OCI-LY7 (cell line): Measurements from ENCODE around the gene PCCA. TPM values are rescaled to one million over a fixed set of nuclear protein-coding genes. Genes with fewer than 3 reads are reported as not detected.

ENCODE experiments used
- BruUV-seq: library from RNA; stranded (reverse); fragments of 400-500 nt; replicated peaks from 2 replicates; lab custom pipeline; 2021; lab: Mats Ljungman, UMichigan
- CTCF ChIA-PET: fragments of 300-600 bp; sonication (Branson Sonifier 250); formaldehyde crosslinking; loops from one replicate; lab custom pipeline; 2022; ENCODE audit warnings: antibody characterized with exemption; ENCODE audit not compliant: unreplicated experiment; lab: Charles Lee
- POLR2A ChIA-PET: fragments of 300-600 bp; sonication (Branson Sonifier 250); formaldehyde crosslinking; loops from one replicate; lab custom pipeline; 2022; ENCODE audit warnings: antibody characterized with exemption; lab: Charles Lee
- DNase-seq: peaks from one replicate; pipeline ENCODE4 v3.0.0-alpha.2; 2015; ENCODE audit warnings: low spot score
- H2AFZ ChIP-seq: fragments of 200-600 bp; sonication (generic), shearing (Covaris generic); 2 replicates; pipeline ENCODE4 v1.6.1; 2014; ENCODE audit warnings: mild to moderate bottlenecking, antibody characterized with exemption, low read length, moderate library complexity
- H3K27ac ChIP-seq: fragments of 200-600 bp; sonication (generic); 2 replicates; pipeline ENCODE4 v1.5.1; 2014; ENCODE audit warnings: mixed run types, low read depth, mild to moderate bottlenecking, moderate library complexity, low read length, inconsistent platforms; ENCODE audit not compliant: poor library complexity, severe bottlenecking
- H3K36me3 ChIP-seq: fragments of 200-600 bp; sonication (generic); 2 replicates; pipeline ENCODE4 v1.6.1; 2014; ENCODE audit warnings: mild to moderate bottlenecking, antibody characterized with exemption, low read length, moderate library complexity, mixed read lengths; ENCODE audit not compliant: insufficient read depth
- H3K4me1 ChIP-seq: fragments of 200-600 bp; sonication (generic); 2 replicates; pipeline ENCODE4 v1.5.1; 2014; ENCODE audit warnings: mild to moderate bottlenecking, low read length; ENCODE audit not compliant: insufficient read depth, poor library complexity, severe bottlenecking
- H3K4me2 ChIP-seq: fragments of 200-600 bp; sonication (generic); 2 replicates; pipeline ENCODE4 v1.6.1; 2014; ENCODE audit warnings: mild to moderate bottlenecking, low read length
- H3K4me3 ChIP-seq: fragments of 200-600 bp; sonication (generic); 2 replicates; pipeline ENCODE4 v1.5.1; 2014; ENCODE audit warnings: mild to moderate bottlenecking, low read depth, low read length; ENCODE audit not compliant: poor library complexity, severe bottlenecking
- H3K79me2 ChIP-seq: fragments of 200-600 bp; sonication (generic); 2 replicates; pipeline ENCODE4 v1.6.1; 2016; ENCODE audit warnings: low read depth, mild to moderate bottlenecking, low read length, moderate library complexity, mixed read lengths; ENCODE audit not compliant: insufficient read depth
- H3K9me2 ChIP-seq: fragments of 200-600 bp; sonication (generic); 2 replicates; pipeline ENCODE4 v1.6.1; 2016; ENCODE audit warnings: mild to moderate bottlenecking, low read length, mixed read lengths; ENCODE audit not compliant: insufficient read depth
- H3K9me3 ChIP-seq: fragments of 200-600 bp; sonication (generic); 2 replicates; pipeline ENCODE4 v1.6.1; 2014; ENCODE audit warnings: mild to moderate bottlenecking, mixed run types, low read length, mixed read lengths
- H4K20me1 ChIP-seq: fragments of 200-600 bp; sonication (generic); 2 replicates; pipeline ENCODE4 v1.6.1; 2014; ENCODE audit warnings: mild to moderate bottlenecking, antibody characterized with exemption, low read length, moderate library complexity, mixed read lengths; ENCODE audit not compliant: insufficient read depth
- EZH2phosphoT487 ChIP-seq: fragments of 200-600 bp; sonication (generic); IDR thresholded peaks from 2 replicates; pipeline ENCODE4 v1.6.1; 2018; ENCODE audit warnings: low read depth, borderline replicate concordance, mild to moderate bottlenecking, mixed run types, antibody characterized with exemption, low read length, moderate library complexity, mixed read lengths
- intact Hi-C: fragments of 100-400 bp; cut with micrococcal nuclease; formaldehyde crosslinking; loops from one replicate; pipeline ENCODE4 v1.10.0; 2022; ENCODE audit not compliant: unreplicated experiment
- total RNA-seq, 2 experiments: library from RNA; depleted of rRNA in 1 of 2; stranded (reverse); fragments of >200 nt in 1 of 2; shearing (Covaris generic) in 1 of 2; gene quantifications; 2 replicates each; pipeline ENCODE4 v1.2.3, GENCODE V29; 2014 to 2022
- TF ChIP-seq, protein P1 (sequence below): fragments of 200-600 bp; sonication (generic); conservative IDR thresholded peaks from 2 replicates; pipeline ENCODE4 v1.5.1; 2014; ENCODE audit warnings: mild to moderate bottlenecking, antibody characterized with exemption, low read length, moderate library complexity, mixed read lengths

PCCA gene
- total RNA-seq, 2 experiments from 2014 or later: 2.7 to 7.2 TPM

DNA sequence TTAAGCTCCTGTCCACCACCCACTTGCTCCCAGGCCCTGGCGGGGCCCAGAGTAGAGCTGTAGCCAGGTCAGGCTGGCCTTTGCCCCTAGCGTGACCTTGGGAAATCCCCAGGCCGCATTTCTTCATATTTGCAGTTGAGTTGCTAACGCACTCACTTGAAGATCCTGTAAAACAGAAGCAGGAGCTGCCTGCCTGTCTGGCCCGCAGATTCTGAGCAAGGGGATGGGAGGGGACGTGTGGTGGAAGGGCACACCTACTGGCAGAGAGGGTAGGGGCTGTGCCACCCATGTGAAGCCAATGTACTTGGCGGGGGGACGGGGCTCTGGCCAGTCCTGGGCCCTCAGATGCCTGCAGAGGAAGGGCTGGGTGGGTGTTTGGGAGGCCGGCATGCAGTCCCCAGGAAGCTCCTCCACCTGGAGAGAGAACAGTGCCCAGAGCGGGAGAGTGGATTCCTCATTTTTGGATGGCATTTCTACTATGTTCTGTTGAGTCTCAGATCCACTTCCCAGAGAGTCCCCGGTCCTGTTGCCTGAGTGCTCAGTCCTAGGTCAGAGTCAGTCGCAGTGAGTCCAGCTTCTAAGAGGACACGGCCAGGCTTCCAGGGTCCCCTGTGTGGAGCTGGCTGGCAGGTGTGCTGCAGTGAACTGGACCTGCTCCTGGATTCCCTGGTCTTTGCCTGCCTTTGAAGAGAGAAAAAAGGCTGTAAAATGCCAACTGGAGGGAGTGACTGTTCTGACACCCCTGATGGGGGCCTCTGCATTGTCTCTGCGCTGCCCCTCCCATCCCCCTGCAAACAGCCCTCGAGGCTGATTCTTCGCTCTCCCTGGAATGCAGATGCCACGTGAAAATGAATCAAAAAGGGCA is 436.8 kb downstream of the PCCA start:
- Histone ChIP-seq H3K9me3 (no peaks in the 10 kb centered on the region), H3K4me2 (no peak overlapping the region), H3K4me1 (no peaks in the 10 kb centered on the region), H3K36me3 (no peaks in the 10 kb centered on the region), H3K27ac (no peak overlapping the region), H3K9me2 (no peaks in the 10 kb centered on the region), H3K4me3 (no peak overlapping the region), H3K79me2 (no peaks in the 10 kb centered on the region), H2AFZ (no peak overlapping the region), H4K20me1 (no peaks in the 10 kb centered on the region)
- DNase-seq: no peak
- intact Hi-C loops: no loop called here
- ChIA-PET CTCF (no interaction called here), POLR2A (interaction anchor here (0.5 kb wide), 1 partner anchor 924 kb away, joined by 5 read pairs; no protein-coding TSS in a partner anchor)
- BruUV-seq: no TSS peak
- no peak for TF ChIP-seq EZH2phosphoT487

DNA sequence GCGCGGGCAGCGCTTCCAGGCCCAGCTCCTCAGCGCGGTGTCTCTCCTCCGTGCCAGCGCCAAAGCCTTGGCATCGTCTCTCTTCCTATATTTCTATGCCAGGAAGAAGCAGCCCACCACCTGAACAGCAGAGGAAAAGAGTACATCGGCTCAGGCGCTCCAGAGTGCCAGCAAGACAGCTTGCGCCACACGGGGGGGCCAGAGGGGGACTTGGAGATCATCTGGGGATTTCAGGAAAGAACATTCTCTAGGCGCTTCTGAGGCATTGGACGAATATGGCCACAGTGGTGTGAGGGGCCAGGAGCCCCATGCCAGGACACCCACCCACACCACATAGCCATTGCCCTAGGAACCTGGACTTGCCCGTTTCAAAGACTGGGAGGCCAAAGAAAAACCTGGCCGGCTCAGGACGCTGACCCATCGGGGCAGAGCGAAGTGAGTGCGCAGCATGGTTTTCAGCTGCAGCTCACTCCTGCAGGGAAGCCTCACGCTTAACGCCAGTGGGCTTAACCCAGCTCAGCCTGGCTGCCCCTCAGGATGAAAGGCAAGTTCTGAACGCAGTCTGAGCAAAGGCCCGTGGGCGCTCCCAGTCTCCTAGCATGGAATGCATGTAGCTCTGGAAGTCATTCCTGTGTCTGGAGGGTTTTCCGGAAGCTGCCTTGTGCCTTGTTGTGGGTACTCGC is 437.6 kb downstream of the PCCA start:
- no peaks in the 10 kb centered on the region for H3K4me1 ChIP-seq
- no peaks in the 10 kb centered on the region for H4K20me1 ChIP-seq
- H3K9me3 ChIP-seq: no peaks in the 10 kb centered on the region
- no peak overlapping the region for H3K4me3 ChIP-seq
- no peak for DNase-seq
- POLR2A ChIA-PET: interaction anchor here (0.5 kb wide), 1 partner anchor 925 kb away, joined by 5 read pairs; no protein-coding TSS in a partner anchor
- no peak for TF ChIP-seq EZH2phosphoT487
- TF ChIP-seq, protein P1, sequence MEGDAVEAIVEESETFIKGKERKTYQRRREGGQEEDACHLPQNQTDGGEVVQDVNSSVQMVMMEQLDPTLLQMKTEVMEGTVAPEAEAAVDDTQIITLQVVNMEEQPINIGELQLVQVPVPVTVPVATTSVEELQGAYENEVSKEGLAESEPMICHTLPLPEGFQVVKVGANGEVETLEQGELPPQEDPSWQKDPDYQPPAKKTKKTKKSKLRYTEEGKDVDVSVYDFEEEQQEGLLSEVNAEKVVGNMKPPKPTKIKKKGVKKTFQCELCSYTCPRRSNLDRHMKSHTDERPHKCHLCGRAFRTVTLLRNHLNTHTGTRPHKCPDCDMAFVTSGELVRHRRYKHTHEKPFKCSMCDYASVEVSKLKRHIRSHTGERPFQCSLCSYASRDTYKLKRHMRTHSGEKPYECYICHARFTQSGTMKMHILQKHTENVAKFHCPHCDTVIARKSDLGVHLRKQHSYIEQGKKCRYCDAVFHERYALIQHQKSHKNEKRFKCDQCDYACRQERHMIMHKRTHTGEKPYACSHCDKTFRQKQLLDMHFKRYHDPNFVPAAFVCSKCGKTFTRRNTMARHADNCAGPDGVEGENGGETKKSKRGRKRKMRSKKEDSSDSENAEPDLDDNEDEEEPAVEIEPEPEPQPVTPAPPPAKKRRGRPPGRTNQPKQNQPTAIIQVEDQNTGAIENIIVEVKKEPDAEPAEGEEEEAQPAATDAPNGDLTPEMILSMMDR: no peak
- H3K36me3 ChIP-seq: no peaks in the 10 kb centered on the region
- intact Hi-C loops: no loop called here
- no peak overlapping the region for H3K4me2 ChIP-seq
- no peaks in the 10 kb centered on the region for H3K9me2 ChIP-seq
- H3K79me2 ChIP-seq: no peaks in the 10 kb centered on the region
- no peak overlapping the region for H2AFZ ChIP-seq
- BruUV-seq: no TSS peak
- CTCF ChIA-PET: no interaction called here
- no peak overlapping the region for H3K27ac ChIP-seq

DNA sequence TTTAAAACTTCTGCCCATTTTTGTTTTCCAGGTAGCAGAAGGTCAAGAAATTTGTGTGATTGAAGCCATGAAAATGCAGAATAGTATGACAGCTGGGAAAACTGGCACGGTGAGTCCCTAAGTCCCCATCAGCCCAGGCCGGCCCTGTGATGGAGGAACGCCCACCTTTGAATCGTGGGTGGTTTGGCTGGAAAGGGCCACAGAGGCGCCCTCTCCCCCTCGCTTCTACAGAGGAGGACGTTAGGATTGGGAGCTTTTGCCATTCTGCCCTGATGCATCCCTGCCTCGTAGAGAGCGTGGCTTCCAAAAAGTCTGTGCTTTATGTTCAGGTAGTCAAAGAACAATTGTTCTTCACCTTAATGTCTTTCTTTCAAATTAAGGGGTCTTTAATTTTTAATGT is 438.8 kb downstream of the PCCA start:
- no peaks in the 10 kb centered on the region for H3K9me3 ChIP-seq
- no peak overlapping the region for H3K4me2 ChIP-seq
- ChIA-PET POLR2A (no interaction called here), CTCF (no interaction called here)
- no peaks in the 10 kb centered on the region for H3K4me1 ChIP-seq
- DNase-seq: no peak
- TF ChIP-seq EZH2phosphoT487: no peak
- TF ChIP-seq, protein P1: no peak
- H3K36me3 ChIP-seq: no peaks in the 10 kb centered on the region
- H3K79me2 ChIP-seq: no peaks in the 10 kb centered on the region
- no peaks in the 10 kb centered on the region for H4K20me1 ChIP-seq
- H2AFZ ChIP-seq: no peak overlapping the region
- intact Hi-C loops: no loop called here
- no TSS peak for BruUV-seq
- no peaks in the 10 kb centered on the region for H3K9me2 ChIP-seq
- H3K27ac ChIP-seq: no peak overlapping the region
- no peak overlapping the region for H3K4me3 ChIP-seq
